ENCODE measurements around the gene SPEF2.

Gene SPEF2

GRCh38 chr5:35707659-35708058 lies 90.0 kb downstream of the SPEF2 start:
- no peak for DNase-seq (ENCODE audit: low read depth)

GRCh38 chr5:35709688-35710087 lies 92.0 kb downstream of the SPEF2 start:
- no peak for DNase-seq (ENCODE audit: low read depth)

- DNase-seq (ENCODE audit: low read depth), result no peak
Observed at GRCh38 chr5:35717718-35718117, 100.1 kb downstream of the SPEF2 start.

GRCh38 chr5:35735718-35736117 lies 118.1 kb downstream of the SPEF2 start:
- DNase-seq (ENCODE audit: low read depth), result no peak

- DNase-seq (ENCODE audit: low read depth), result no peak
Observed at GRCh38 chr5:35736280-35736679, 118.6 kb downstream of the SPEF2 start.

- DNase-seq (ENCODE audit: low read depth), result no peak
Observed at GRCh38 chr5:35741126-35741716, 123.6 kb downstream of the SPEF2 start.

GRCh38 chr5:35741971-35742370 lies 124.3 kb downstream of the SPEF2 start:
- DNase-seq (ENCODE audit: low read depth), result no peak

- DNase-seq (ENCODE audit: low read depth), result no peak
Observed at GRCh38 chr5:35743644-35744043, 126.0 kb downstream of the SPEF2 start.

- no peak for DNase-seq (ENCODE audit: low read depth)
Observed at GRCh38 chr5:35745193-35745592, 127.5 kb downstream of the SPEF2 start.

GRCh38 chr5:35745660-35746059 lies 128.0 kb downstream of the SPEF2 start:
- DNase-seq (ENCODE audit: low read depth), result no peak

GRCh38 chr5:35752012-35752411 lies 134.3 kb downstream of the SPEF2 start:
- DNase-seq (ENCODE audit: low read depth), result no peak

- no peak for DNase-seq (ENCODE audit: low read depth)
Observed at GRCh38 chr5:35753500-35753899, 135.8 kb downstream of the SPEF2 start.

GRCh38 chr5:35754481-35754880 lies 136.8 kb downstream of the SPEF2 start:
- DNase-seq (ENCODE audit: low read depth), result no peak

- DNase-seq (ENCODE audit: low read depth), result no peak
Observed at GRCh38 chr5:35755966-35756365, 138.3 kb downstream of the SPEF2 start.

- DNase-seq (ENCODE audit: low read depth), result no peak
Observed at GRCh38 chr5:35758151-35758724, 140.6 kb downstream of the SPEF2 start.

GRCh38 chr5:35761541-35761940 lies 143.9 kb downstream of the SPEF2 start:
- no peak for DNase-seq (ENCODE audit: low read depth)

GRCh38 chr5:35762368-35762767 lies 144.7 kb downstream of the SPEF2 start:
- DNase-seq (ENCODE audit: low read depth), result no peak

- DNase-seq (ENCODE audit: low read depth), result peak; percentile 27
Observed at GRCh38 chr5:35765921-35766320, 148.3 kb downstream of the SPEF2 start.

GRCh38 chr5:35771300-35771699 lies 153.6 kb downstream of the SPEF2 start:
- DNase-seq (ENCODE audit: low read depth), result peak; percentile 97

GRCh38 chr5:35771839-35772238 lies 154.2 kb downstream of the SPEF2 start:
- DNase-seq (ENCODE audit: low read depth), result no peak

- peak; percentile 76 for DNase-seq (ENCODE audit: low read depth)
Observed at GRCh38 chr5:35773967-35774366, 156.3 kb downstream of the SPEF2 start.

GRCh38 chr5:35776757-35777156 lies 159.1 kb downstream of the SPEF2 start:
- peak; percentile 19 for DNase-seq (ENCODE audit: low read depth)

GRCh38 chr5:35777358-35778087 lies 159.9 kb downstream of the SPEF2 start:
- peak; percentile 88 for DNase-seq (ENCODE audit: low read depth)
